OCI-LY7 (cell line): Measurements from ENCODE around the gene LBR. TPM values are rescaled to one million over a fixed set of nuclear protein-coding genes. Genes with fewer than 3 reads are reported as not detected.

Experiments
- BruUV-seq: library from RNA; stranded (reverse); fragments of 400-500 nt; replicated peaks from 2 replicates; lab custom pipeline; 2021; lab: Mats Ljungman, UMichigan
- CTCF ChIA-PET: fragments of 300-600 bp; sonication (Branson Sonifier 250); formaldehyde crosslinking; loops from one replicate; lab custom pipeline; 2022; ENCODE audit warnings: antibody characterized with exemption; ENCODE audit not compliant: unreplicated experiment; lab: Charles Lee
- POLR2A ChIA-PET: fragments of 300-600 bp; sonication (Branson Sonifier 250); formaldehyde crosslinking; loops from one replicate; lab custom pipeline; 2022; ENCODE audit warnings: antibody characterized with exemption; lab: Charles Lee
- DNase-seq: peaks from one replicate; pipeline ENCODE4 v3.0.0-alpha.2; 2015; ENCODE audit warnings: low spot score
- H2AFZ ChIP-seq: fragments of 200-600 bp; sonication (generic), shearing (Covaris generic); 2 replicates; pipeline ENCODE4 v1.6.1; 2014; ENCODE audit warnings: mild to moderate bottlenecking, antibody characterized with exemption, low read length, moderate library complexity
- H3K27ac ChIP-seq: fragments of 200-600 bp; sonication (generic); 2 replicates; pipeline ENCODE4 v1.5.1; 2014; ENCODE audit warnings: mixed run types, low read depth, mild to moderate bottlenecking, moderate library complexity, low read length, inconsistent platforms; ENCODE audit not compliant: poor library complexity, severe bottlenecking
- H3K36me3 ChIP-seq: fragments of 200-600 bp; sonication (generic); 2 replicates; pipeline ENCODE4 v1.6.1; 2014; ENCODE audit warnings: mild to moderate bottlenecking, antibody characterized with exemption, low read length, moderate library complexity, mixed read lengths; ENCODE audit not compliant: insufficient read depth
- H3K4me1 ChIP-seq: fragments of 200-600 bp; sonication (generic); 2 replicates; pipeline ENCODE4 v1.5.1; 2014; ENCODE audit warnings: mild to moderate bottlenecking, low read length; ENCODE audit not compliant: insufficient read depth, poor library complexity, severe bottlenecking
- H3K4me2 ChIP-seq: fragments of 200-600 bp; sonication (generic); 2 replicates; pipeline ENCODE4 v1.6.1; 2014; ENCODE audit warnings: mild to moderate bottlenecking, low read length
- H3K4me3 ChIP-seq: fragments of 200-600 bp; sonication (generic); 2 replicates; pipeline ENCODE4 v1.5.1; 2014; ENCODE audit warnings: mild to moderate bottlenecking, low read depth, low read length; ENCODE audit not compliant: poor library complexity, severe bottlenecking
- H3K79me2 ChIP-seq: fragments of 200-600 bp; sonication (generic); 2 replicates; pipeline ENCODE4 v1.6.1; 2016; ENCODE audit warnings: low read depth, mild to moderate bottlenecking, low read length, moderate library complexity, mixed read lengths; ENCODE audit not compliant: insufficient read depth
- H3K9me2 ChIP-seq: fragments of 200-600 bp; sonication (generic); 2 replicates; pipeline ENCODE4 v1.6.1; 2016; ENCODE audit warnings: mild to moderate bottlenecking, low read length, mixed read lengths; ENCODE audit not compliant: insufficient read depth
- H3K9me3 ChIP-seq: fragments of 200-600 bp; sonication (generic); 2 replicates; pipeline ENCODE4 v1.6.1; 2014; ENCODE audit warnings: mild to moderate bottlenecking, mixed run types, low read length, mixed read lengths
- H4K20me1 ChIP-seq: fragments of 200-600 bp; sonication (generic); 2 replicates; pipeline ENCODE4 v1.6.1; 2014; ENCODE audit warnings: mild to moderate bottlenecking, antibody characterized with exemption, low read length, moderate library complexity, mixed read lengths; ENCODE audit not compliant: insufficient read depth
- EZH2phosphoT487 ChIP-seq: fragments of 200-600 bp; sonication (generic); IDR thresholded peaks from 2 replicates; pipeline ENCODE4 v1.6.1; 2018; ENCODE audit warnings: low read depth, borderline replicate concordance, mild to moderate bottlenecking, mixed run types, antibody characterized with exemption, low read length, moderate library complexity, mixed read lengths
- intact Hi-C: fragments of 100-400 bp; cut with micrococcal nuclease; formaldehyde crosslinking; loops from one replicate; pipeline ENCODE4 v1.10.0; 2022; ENCODE audit not compliant: unreplicated experiment
- total RNA-seq, 2 experiments: library from RNA; depleted of rRNA in 1 of 2; stranded (reverse); fragments of >200 nt in 1 of 2; shearing (Covaris generic) in 1 of 2; gene quantifications; 2 replicates each; pipeline ENCODE4 v1.2.3, GENCODE V29; 2014 to 2022
- TF ChIP-seq, protein P1 (sequence below): fragments of 200-600 bp; sonication (generic); conservative IDR thresholded peaks from 2 replicates; pipeline ENCODE4 v1.5.1; 2014; ENCODE audit warnings: mild to moderate bottlenecking, antibody characterized with exemption, low read length, moderate library complexity, mixed read lengths

Gene LBR
- total RNA-seq, 2 experiments from 2014 or later, result 117 to 288 TPM

DNA sequence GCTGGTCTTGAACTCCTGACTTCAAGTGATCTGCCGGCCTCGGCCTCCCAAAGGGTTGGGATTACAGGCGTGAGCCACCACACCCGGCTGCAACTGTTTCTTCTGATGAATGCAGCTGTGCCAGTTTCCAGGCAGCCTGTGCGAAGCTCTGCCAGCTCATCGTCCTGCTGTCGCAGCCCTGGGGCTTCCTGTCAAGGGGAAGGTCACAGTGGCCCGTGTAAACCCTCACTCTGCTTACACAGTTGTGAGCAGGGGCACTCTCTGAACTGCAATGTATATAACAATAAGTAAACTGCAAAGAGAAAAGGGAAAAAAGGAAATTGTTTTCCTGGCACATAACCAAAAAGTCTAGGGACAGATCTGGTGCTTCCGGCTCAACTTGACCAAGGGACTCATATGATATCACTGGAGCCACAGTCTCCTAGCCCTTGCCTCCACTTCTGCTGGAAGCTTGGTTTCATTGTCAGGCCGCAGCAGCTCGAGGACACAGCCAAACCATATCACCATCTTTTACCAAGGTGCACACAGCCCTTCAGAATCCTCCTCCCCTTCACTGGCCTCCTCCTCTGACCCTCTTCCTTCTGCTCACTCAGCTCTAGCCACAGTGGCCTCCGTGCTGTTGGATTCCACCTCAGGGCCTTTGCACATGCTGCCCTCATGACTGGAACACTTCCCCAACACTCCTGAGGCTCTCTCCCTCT lies 22.8 kb upstream of the LBR start:
- Histone ChIP-seq H3K4me2 (no peak overlapping the region), H3K9me3 (no peaks in the 10 kb centered on the region), H3K9me2 (no peaks in the 10 kb centered on the region), H4K20me1 (no peaks in the 10 kb centered on the region), H3K36me3 (no peaks in the 10 kb centered on the region), H3K4me3 (no peak overlapping the region), H2AFZ (no peak overlapping the region), H3K27ac (no peak overlapping the region), H3K79me2 (no peaks in the 10 kb centered on the region), H3K4me1 (peaks cover 36% of the 10 kb centered on the region)
- intact Hi-C loops, result no loop called here
- no TSS peak for BruUV-seq
- CTCF ChIA-PET, result interaction anchor here (0.6 to 1.1 kb wide), 2 partner anchors 10 to 11 kb away, joined by 4 read pairs; no protein-coding TSS in a partner anchor
- POLR2A ChIA-PET, result interaction anchor here (0.6 to 1.6 kb wide), 4 partner anchors 12 to 67 kb away, joined by 4 to 7 read pairs (median 5); partner anchors contain the start of gene LBR
- DNase-seq, result no peak
- no peak for TF ChIP-seq EZH2phosphoT487
- TF ChIP-seq, protein P1, sequence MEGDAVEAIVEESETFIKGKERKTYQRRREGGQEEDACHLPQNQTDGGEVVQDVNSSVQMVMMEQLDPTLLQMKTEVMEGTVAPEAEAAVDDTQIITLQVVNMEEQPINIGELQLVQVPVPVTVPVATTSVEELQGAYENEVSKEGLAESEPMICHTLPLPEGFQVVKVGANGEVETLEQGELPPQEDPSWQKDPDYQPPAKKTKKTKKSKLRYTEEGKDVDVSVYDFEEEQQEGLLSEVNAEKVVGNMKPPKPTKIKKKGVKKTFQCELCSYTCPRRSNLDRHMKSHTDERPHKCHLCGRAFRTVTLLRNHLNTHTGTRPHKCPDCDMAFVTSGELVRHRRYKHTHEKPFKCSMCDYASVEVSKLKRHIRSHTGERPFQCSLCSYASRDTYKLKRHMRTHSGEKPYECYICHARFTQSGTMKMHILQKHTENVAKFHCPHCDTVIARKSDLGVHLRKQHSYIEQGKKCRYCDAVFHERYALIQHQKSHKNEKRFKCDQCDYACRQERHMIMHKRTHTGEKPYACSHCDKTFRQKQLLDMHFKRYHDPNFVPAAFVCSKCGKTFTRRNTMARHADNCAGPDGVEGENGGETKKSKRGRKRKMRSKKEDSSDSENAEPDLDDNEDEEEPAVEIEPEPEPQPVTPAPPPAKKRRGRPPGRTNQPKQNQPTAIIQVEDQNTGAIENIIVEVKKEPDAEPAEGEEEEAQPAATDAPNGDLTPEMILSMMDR, result no peak

DNA sequence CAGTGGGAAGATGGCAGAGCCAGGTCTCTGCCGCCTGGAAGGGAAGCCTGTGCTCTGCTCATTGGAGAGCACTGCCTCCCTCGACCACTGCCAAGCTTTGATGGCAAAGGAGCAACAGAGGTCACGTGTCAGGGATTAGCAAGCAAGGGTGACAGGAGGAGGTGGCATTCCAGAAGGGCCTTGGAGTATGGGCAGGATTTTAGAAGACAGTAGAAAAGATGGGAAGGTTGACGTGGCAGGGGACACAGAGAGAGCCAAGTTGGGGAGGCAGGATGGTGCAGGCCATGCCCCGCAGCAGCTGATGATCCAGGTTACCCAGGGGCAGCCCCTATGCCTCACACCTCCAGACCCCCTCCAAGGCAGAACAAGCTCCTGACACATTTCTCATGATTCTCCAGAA lies 21.9 kb upstream of the LBR start:
- Histone ChIP-seq H3K9me3 (no peaks in the 10 kb centered on the region), H3K27ac (no peak overlapping the region), H3K4me1 (peaks cover 43% of the 10 kb centered on the region), H3K9me2 (no peaks in the 10 kb centered on the region), H2AFZ (no peak overlapping the region), H3K36me3 (no peaks in the 10 kb centered on the region), H3K79me2 (no peaks in the 10 kb centered on the region), H4K20me1 (no peaks in the 10 kb centered on the region), H3K4me3 (no peak overlapping the region), H3K4me2 (no peak overlapping the region)
- BruUV-seq, result no TSS peak
- DNase-seq, result no peak
- no peak for TF ChIP-seq EZH2phosphoT487
- TF ChIP-seq, protein P1, result no peak
- ChIA-PET POLR2A (interaction anchor here (0.7 to 6.4 kb wide), 3 partner anchors 13 to 19 kb away, joined by 5 to 49 read pairs (median 7); no protein-coding TSS in a partner anchor), CTCF (interaction anchor here (1.1 kb wide), 1 partner anchor 9 kb away, joined by 4 read pairs; no protein-coding TSS in a partner anchor)
- intact Hi-C loops, result no loop called here

DNA sequence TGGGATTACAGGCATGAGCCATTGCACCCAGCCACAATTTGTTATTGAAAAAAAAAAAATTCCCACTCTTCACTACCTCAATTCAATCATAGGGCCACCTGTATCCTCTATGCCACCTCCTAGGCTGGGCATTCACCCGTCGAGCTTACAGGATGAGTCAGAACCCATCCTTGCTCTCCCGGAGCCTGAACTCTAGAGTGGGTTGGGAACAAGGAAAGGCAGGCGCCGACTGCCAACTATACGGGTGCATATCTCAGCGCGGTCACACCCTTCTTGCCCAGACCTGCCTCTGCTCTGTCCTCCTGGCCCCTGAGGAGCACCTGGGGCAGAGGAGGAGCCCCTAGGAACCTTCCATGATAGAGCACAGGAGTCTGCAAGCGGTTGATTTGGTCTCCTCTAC lies 21.4 kb upstream of the LBR start:
- intact Hi-C loops, result no loop called here
- Histone ChIP-seq H3K9me2 (no peaks in the 10 kb centered on the region), H3K4me1 (peaks cover 43% of the 10 kb centered on the region), H3K79me2 (no peaks in the 10 kb centered on the region), H3K4me2 (no peak overlapping the region), H3K9me3 (no peaks in the 10 kb centered on the region), H3K36me3 (no peaks in the 10 kb centered on the region), H2AFZ (no peak overlapping the region), H4K20me1 (no peaks in the 10 kb centered on the region), H3K27ac (no peak overlapping the region), H3K4me3 (no peak overlapping the region)
- no peak for TF ChIP-seq EZH2phosphoT487
- TF ChIP-seq, protein P1, result no peak
- no TSS peak for BruUV-seq
- no peak for DNase-seq
- CTCF ChIA-PET, result interaction anchor here (1.1 kb wide), 1 partner anchor 8 kb away, joined by 4 read pairs; no protein-coding TSS in a partner anchor
- POLR2A ChIA-PET, result interaction anchor here (0.6 to 6.4 kb wide), 2 partner anchors 19 to 351 kb away, joined by 3 to 49 read pairs; no protein-coding TSS in a partner anchor
